Mesendoderm (in vitro differentiated cells): Measurements from ENCODE around the gene EFHD1.

Experiments
- DNase-seq: peaks from one replicate; pipeline ENCODE4 v3.0.0; 2013
- H2AK5ac ChIP-seq: 2 replicates; pipeline ENCODE4 v1.6.1; 2013; ENCODE audit warnings: low read length, inconsistent platforms
- H2BK120ac ChIP-seq: 2 replicates; pipeline ENCODE4 v1.6.1; 2013; ENCODE audit warnings: low read depth, mild to moderate bottlenecking, low read length, moderate library complexity, mixed read lengths
- H2BK15ac ChIP-seq: replicated peaks from 2 replicates; pipeline ENCODE4 v1.6.1; 2013; ENCODE audit warnings: low read depth, mild to moderate bottlenecking, moderate library complexity
- H2BK5ac ChIP-seq: 2 replicates; pipeline ENCODE4 v1.6.1; 2013; ENCODE audit warnings: low read length, inconsistent platforms
- H3K18ac ChIP-seq: 2 replicates; pipeline ENCODE4 v1.6.1; 2013; ENCODE audit warnings: mild to moderate bottlenecking, low read length, mixed read lengths
- H3K23ac ChIP-seq: one replicate; pipeline ENCODE4 v1.6.1; 2013; ENCODE audit warnings: low read length
- H3K27ac ChIP-seq: 2 replicates; pipeline ENCODE4 v1.5.1; 2013; ENCODE audit warnings: low read depth, mild to moderate bottlenecking, inconsistent platforms, low read length, moderate library complexity
- H3K27me3 ChIP-seq: 2 replicates; pipeline ENCODE4 v1.6.1; 2013; ENCODE audit warnings: low read length, control low read depth, mild to moderate bottlenecking, inconsistent platforms; ENCODE audit not compliant: insufficient read depth, poor library complexity
- H3K36me3 ChIP-seq: 2 replicates; pipeline ENCODE4 v1.6.1; 2013; ENCODE audit warnings: low read length, inconsistent platforms; ENCODE audit not compliant: control insufficient read depth, insufficient read depth
- H3K4ac ChIP-seq: one replicate; pipeline ENCODE4 v1.6.1; 2013; ENCODE audit warnings: low read depth, mild to moderate bottlenecking, low read length, moderate library complexity
- H3K4me1 ChIP-seq: 2 replicates; pipeline ENCODE4 v1.6.1; 2013; ENCODE audit warnings: low read depth, low read length, inconsistent platforms; ENCODE audit not compliant: control insufficient read depth
- H3K4me2 ChIP-seq: 2 replicates; pipeline ENCODE4 v1.6.1; 2013; ENCODE audit warnings: low read length
- H3K4me3 ChIP-seq: 2 replicates; pipeline ENCODE4 v1.5.1; 2013; ENCODE audit warnings: mild to moderate bottlenecking, low read length
- H3K56ac ChIP-seq: one replicate; pipeline ENCODE4 v1.6.1; 2013; ENCODE audit warnings: low read length
- H3K79me1 ChIP-seq: 2 replicates; pipeline ENCODE4 v1.6.1; 2013; ENCODE audit warnings: low read length, inconsistent platforms
- H3K79me2 ChIP-seq: 2 replicates; pipeline ENCODE4 v1.6.1; 2013; ENCODE audit warnings: mild to moderate bottlenecking, low read length; ENCODE audit not compliant: control insufficient read depth, insufficient read depth
- H3K9ac ChIP-seq: 2 replicates; pipeline ENCODE4 v1.6.1; 2013; ENCODE audit warnings: low read length, inconsistent platforms
- H4K5ac ChIP-seq: one replicate; pipeline ENCODE4 v1.6.1; 2013; ENCODE audit warnings: low read length
- H4K8ac ChIP-seq: one replicate; pipeline ENCODE4 v1.6.1; 2013; ENCODE audit warnings: low read depth, mild to moderate bottlenecking, control low read depth, low read length, moderate library complexity
- WGBS: extraction: QIAGEN DNeasy Blood & Tissue Kit; methylation state at CpG from one replicate; pipeline ENCODE4 v1.1.7; 2013; ENCODE audit warnings: low lambda C conversion rate, missing lambda C conversion rate; ENCODE audit not compliant: insufficient coverage; ENCODE audit errors: extremely low coverage; 5-methylcytosine and 5-hydroxymethylcytosine counted together

The EFHD1 gene

GRCh38 chr2:232668805-232669444 lies 35.5 kb downstream of the EFHD1 start:
- no peak overlapping the region for H2AK5ac ChIP-seq
- H3K36me3 ChIP-seq = no peaks in the 10 kb centered on the region
- no peak overlapping the region for H3K9ac ChIP-seq
- H3K4me1 ChIP-seq = no peaks in the 10 kb centered on the region
- no CpG with 5 or more reads among the region's 17 CpGs for WGBS
- H3K23ac ChIP-seq = no peak overlapping the region
- no peak overlapping the region for H3K18ac ChIP-seq
- H3K79me2 ChIP-seq = no peaks in the 10 kb centered on the region
- peak; percentile 50 for DNase-seq
- H3K4me2 ChIP-seq = no peak overlapping the region
- no peaks in the 10 kb centered on the region for H3K79me1 ChIP-seq
- H3K4me3 ChIP-seq = no peak overlapping the region
- H3K27me3 ChIP-seq = no peaks in the 10 kb centered on the region
- no peak overlapping the region for H2BK15ac ChIP-seq
- no peak overlapping the region for H2BK120ac ChIP-seq
- no peak overlapping the region for H4K8ac ChIP-seq
- H3K27ac ChIP-seq = no peak overlapping the region
- H2BK5ac ChIP-seq = no peak overlapping the region
- no peak overlapping the region for H4K5ac ChIP-seq
- no peak overlapping the region for H3K56ac ChIP-seq
- no peak overlapping the region for H3K4ac ChIP-seq

- DNase-seq = no peak
- Histone ChIP-seq H3K36me3 (no peaks in the 10 kb centered on the region), H3K27me3 (no peaks in the 10 kb centered on the region), H2BK15ac (no peak overlapping the region), H3K56ac (no peak overlapping the region), H3K23ac (no peak overlapping the region), H3K4ac (no peak overlapping the region), H2BK5ac (no peak overlapping the region), H4K5ac (no peak overlapping the region), H3K27ac (no peak overlapping the region), H3K4me1 (no peaks in the 10 kb centered on the region), H4K8ac (no peak overlapping the region), H3K9ac (no peak overlapping the region), H2AK5ac (no peak overlapping the region), H3K4me3 (no peak overlapping the region), H3K18ac (no peak overlapping the region), H3K79me1 (no peaks in the 10 kb centered on the region), H3K79me2 (no peaks in the 10 kb centered on the region), H3K4me2 (no peak overlapping the region), H2BK120ac (no peak overlapping the region)
- no CpG with 5 or more reads among the region's 1 CpG for WGBS
Measured at GRCh38 chr2:232672588-232672987, 39.2 kb downstream of the EFHD1 start.

GRCh38 chr2:232674491-232674890 lies 41.1 kb downstream of the EFHD1 start:
- no peak overlapping the region for H4K8ac ChIP-seq
- no peaks in the 10 kb centered on the region for H3K4me1 ChIP-seq
- no peak overlapping the region for H2BK15ac ChIP-seq
- H3K4me3 ChIP-seq = no peak overlapping the region
- H3K9ac ChIP-seq = no peak overlapping the region
- no CpG with 5 or more reads among the region's 6 CpGs for WGBS
- H3K36me3 ChIP-seq = no peaks in the 10 kb centered on the region
- no peak overlapping the region for H3K4me2 ChIP-seq
- no peak overlapping the region for H4K5ac ChIP-seq
- no peak overlapping the region for H3K23ac ChIP-seq
- no peaks in the 10 kb centered on the region for H3K27me3 ChIP-seq
- no peak overlapping the region for H3K18ac ChIP-seq
- DNase-seq = no peak
- H3K4ac ChIP-seq = no peak overlapping the region
- no peak overlapping the region for H2BK120ac ChIP-seq
- no peaks in the 10 kb centered on the region for H3K79me1 ChIP-seq
- H2BK5ac ChIP-seq = no peak overlapping the region
- no peaks in the 10 kb centered on the region for H3K79me2 ChIP-seq
- no peak overlapping the region for H3K56ac ChIP-seq
- no peak overlapping the region for H3K27ac ChIP-seq
- no peak overlapping the region for H2AK5ac ChIP-seq

DNA sequence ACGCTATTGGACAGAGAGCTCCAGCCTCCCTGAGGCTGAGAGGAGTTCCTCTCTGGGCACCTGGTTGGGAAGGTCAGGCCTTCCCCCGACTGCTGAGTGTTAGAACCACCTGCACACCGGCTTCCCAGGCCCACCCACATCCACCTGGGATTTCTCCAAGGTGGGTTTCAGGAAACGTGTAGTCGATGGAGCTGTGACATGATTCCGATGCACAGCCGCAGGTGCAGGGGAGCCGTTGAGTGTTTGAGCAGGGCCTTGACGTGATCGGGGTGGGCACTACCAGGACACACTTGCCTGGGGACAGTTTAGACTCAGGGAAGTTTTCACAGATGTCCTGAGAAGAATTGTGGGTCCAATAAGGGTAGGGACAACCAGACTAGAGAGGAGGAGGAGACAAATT lies 42.0 kb downstream of the EFHD1 start:
- no peaks in the 10 kb centered on the region for H3K36me3 ChIP-seq
- whole genome bisulfite sequencing = no CpG with 5 or more reads among the region's 10 CpGs
- no peak overlapping the region for H3K4ac ChIP-seq

DNA sequence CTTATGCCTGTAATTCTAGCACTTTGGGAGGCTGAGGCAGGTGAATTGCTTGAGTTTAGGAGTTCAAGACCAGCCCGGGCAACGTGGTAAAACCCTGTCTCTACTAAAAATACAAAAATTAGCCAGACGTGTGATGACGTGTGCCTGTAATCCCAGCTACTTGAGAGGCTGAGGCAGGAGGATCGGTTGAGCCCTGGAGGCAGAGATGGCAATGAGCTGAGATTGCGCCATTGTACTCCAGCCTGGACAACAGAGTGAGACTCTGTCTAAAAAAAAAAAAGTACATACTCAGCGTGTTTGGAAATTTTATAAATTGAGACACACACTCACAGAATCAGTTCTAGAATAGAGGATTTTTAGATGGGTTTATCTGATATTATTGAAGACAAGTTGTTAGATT lies 46.6 kb downstream of the EFHD1 start:
- no peaks in the 10 kb centered on the region for H3K36me3 ChIP-seq
- no peak overlapping the region for H3K9ac ChIP-seq
- DNase-seq = no peak
- no peaks in the 10 kb centered on the region for H3K79me1 ChIP-seq
- no peak overlapping the region for H3K18ac ChIP-seq
- no peak overlapping the region for H4K8ac ChIP-seq
- no peak overlapping the region for H3K4ac ChIP-seq
- H2BK15ac ChIP-seq = no peak overlapping the region
- no peak overlapping the region for H3K4me3 ChIP-seq
- H3K79me2 ChIP-seq = no peaks in the 10 kb centered on the region
- no peaks in the 10 kb centered on the region for H3K27me3 ChIP-seq
- no peak overlapping the region for H2BK120ac ChIP-seq
- no peak overlapping the region for H3K23ac ChIP-seq
- no peaks in the 10 kb centered on the region for H3K4me1 ChIP-seq
- no peak overlapping the region for H3K4me2 ChIP-seq
- no peak overlapping the region for H3K56ac ChIP-seq
- H2AK5ac ChIP-seq = no peak overlapping the region
- no peak overlapping the region for H4K5ac ChIP-seq
- no CpG with 5 or more reads among the region's 7 CpGs for WGBS
- H3K27ac ChIP-seq = no peak overlapping the region
- H2BK5ac ChIP-seq = no peak overlapping the region

More for the DNA sequence above, 42.0 kb downstream of the EFHD1 start:
- H3K4me3 ChIP-seq = no peak overlapping the region
- no peak overlapping the region for H2BK120ac ChIP-seq
- H3K27me3 ChIP-seq = no peaks in the 10 kb centered on the region
- no peak for DNase-seq
- no peaks in the 10 kb centered on the region for H3K4me1 ChIP-seq
- no peaks in the 10 kb centered on the region for H3K79me1 ChIP-seq
- H3K56ac ChIP-seq = no peak overlapping the region
- H2BK15ac ChIP-seq = no peak overlapping the region
- no peak overlapping the region for H2AK5ac ChIP-seq
- H4K8ac ChIP-seq = no peak overlapping the region
- H3K79me2 ChIP-seq = no peaks in the 10 kb centered on the region
- H3K23ac ChIP-seq = no peak overlapping the region
- H4K5ac ChIP-seq = no peak overlapping the region
- H3K18ac ChIP-seq = no peak overlapping the region
- H3K4me2 ChIP-seq = no peak overlapping the region
- no peak overlapping the region for H2BK5ac ChIP-seq
- H3K27ac ChIP-seq = no peak overlapping the region
- no peak overlapping the region for H3K9ac ChIP-seq

GRCh38 chr2:232681527-232681926 lies 48.1 kb downstream of the EFHD1 start:
- H3K79me1 ChIP-seq = no peaks in the 10 kb centered on the region
- no peaks in the 10 kb centered on the region for H3K36me3 ChIP-seq
- H2BK15ac ChIP-seq = no peak overlapping the region
- no peak overlapping the region for H3K27ac ChIP-seq
- no peak overlapping the region for H3K9ac ChIP-seq
- H3K4me1 ChIP-seq = no peaks in the 10 kb centered on the region
- H3K4me3 ChIP-seq = no peak overlapping the region
- H2BK120ac ChIP-seq = no peak overlapping the region
- no peaks in the 10 kb centered on the region for H3K27me3 ChIP-seq
- no peak overlapping the region for H3K23ac ChIP-seq
- no peaks in the 10 kb centered on the region for H3K79me2 ChIP-seq
- WGBS = no CpG with 5 or more reads among the region's 10 CpGs
- no peak overlapping the region for H3K56ac ChIP-seq
- H3K4ac ChIP-seq = no peak overlapping the region
- H4K8ac ChIP-seq = no peak overlapping the region
- no peak overlapping the region for H2AK5ac ChIP-seq
- no peak overlapping the region for H4K5ac ChIP-seq
- no peak overlapping the region for H2BK5ac ChIP-seq
- H3K18ac ChIP-seq = no peak overlapping the region
- H3K4me2 ChIP-seq = no peak overlapping the region
- no peak for DNase-seq
